ENCODE measurements around the gene ZNF652. TPM values are rescaled to one million over a fixed set of nuclear protein-coding genes. Genes with fewer than 3 reads are reported as not detected.

The ZNF652 gene
- total RNA-seq (17.8 TPM), polyA plus RNA-seq (32.0 TPM)
- long read RNA-seq, donor 1 = 0 reads
- long read RNA-seq, donor 2 = 0 reads
- long read RNA-seq, donor 3 = 0 reads
- long read RNA-seq, donor 4 = 0 reads
- long read RNA-seq, donor 5, full-length matches to known transcripts = 1 of 1 reads
- long read RNA-seq, donor 5, partial matches to known transcripts = 0 of 1 reads
- long read RNA-seq, donor 5, other reads (novel, unspliced or antisense) = 0 of 1 reads
- long read RNA-seq, donor 6 = 0 reads
- long read RNA-seq, donor 7 = 0 reads
- long read RNA-seq, donor 8 = 0 reads
- long read RNA-seq, donor 9, full-length matches to known transcripts = 1 of 1 reads
- long read RNA-seq, donor 9, partial matches to known transcripts = 0 of 1 reads
- long read RNA-seq, donor 9, other reads (novel, unspliced or antisense) = 0 of 1 reads
- long read RNA-seq, donor 10 = 0 reads

GRCh38 chr17:49361902-49362722, at the start of gene ZNF652:
Gene ZNF652, minus strand, starts transcription at chr17:49362250. Its CDS starts 44,525 bp downstream, at chr17:49317725.
- Histone ChIP-seq H3K27me3 (ENCODE audit: control insufficient read depth in 2 of 2, insufficient read depth in 1 of 2, low read length in 1 of 2) (no peaks in the 10 kb centered on the region), H3K36me3 (ENCODE audit: control insufficient read depth in 2 of 2, insufficient read depth in 2 of 2, low read length in 1 of 2) (peaks cover 0 to 2% of the 10 kb centered on the region in 2 donors), H3K4me1 (ENCODE audit: control insufficient read depth in 2 of 2, insufficient read depth in 2 of 2, low read length in 2 of 2) (peaks cover 30 to 45% of the 10 kb centered on the region in 2 donors), H3K4me3 (ENCODE audit: low read length in 2 of 2) (peak within 1 kb of the TSS; percentile 75 to 87), H3K9me3 (ENCODE audit: control insufficient read depth in 2 of 2, insufficient read depth in 1 of 2, low read length in 1 of 2) (no peaks in the 10 kb centered on the region), H3K27ac (ENCODE audit: low read depth in 1 of 2, low read length in 1 of 2) (peak within 1 kb of the TSS; percentile 95 to 99)
- DNase-seq (ENCODE audit: low read depth in 6 of 9, low spot score in 9 of 9) = peak; percentile 78 to 98 (median 93)
- WGBS = under 1% methylated on average over 106 of the region's 106 CpGs

- Histone ChIP-seq H3K4me1 (ENCODE audit: control insufficient read depth in 2 of 2, insufficient read depth in 2 of 2, low read length in 2 of 2) (peaks cover 18 to 28% of the 10 kb centered on the region in 2 donors), H3K27me3 (ENCODE audit: control insufficient read depth in 2 of 2, insufficient read depth in 1 of 2, low read length in 1 of 2) (no peaks in the 10 kb centered on the region), H3K27ac (ENCODE audit: low read depth in 1 of 2, low read length in 1 of 2) (no peak overlapping the region), H3K36me3 (ENCODE audit: control insufficient read depth in 2 of 2, insufficient read depth in 2 of 2, low read length in 1 of 2) (peaks cover 53 to 71% of the 10 kb centered on the region in 2 donors), H3K4me3 (ENCODE audit: low read length in 2 of 2) (no peak overlapping the region), H3K9me3 (ENCODE audit: control insufficient read depth in 2 of 2, insufficient read depth in 1 of 2, low read length in 1 of 2) (no peaks in the 10 kb centered on the region)
- 57% methylated on average over 14 of the region's 14 CpGs for WGBS
- DNase-seq (ENCODE audit: low read depth in 6 of 9, low spot score in 9 of 9) = no peak
These were observed 47.0 kb upstream of the ZNF652 start for GRCh38 chr17:49409066-49409465.

GRCh38 chr17:49407981-49408501, 46.0 kb upstream of the ZNF652 start:
- H3K9me3 ChIP-seq (ENCODE audit: control insufficient read depth in 2 of 2, insufficient read depth in 1 of 2, low read length in 1 of 2) = no peaks in the 10 kb centered on the region
- H3K4me3 ChIP-seq (ENCODE audit: low read length in 2 of 2) = no peak overlapping the region
- no peaks in the 10 kb centered on the region for H3K27me3 ChIP-seq (ENCODE audit: control insufficient read depth in 2 of 2, insufficient read depth in 1 of 2, low read length in 1 of 2)
- peak; percentile 48 to 86 (median 74) for DNase-seq (ENCODE audit: low read depth in 6 of 9, low spot score in 9 of 9)
- H3K27ac ChIP-seq (ENCODE audit: low read depth in 1 of 2, low read length in 1 of 2) = no peak overlapping the region
- 13% methylated on average over 9 of the region's 9 CpGs for whole genome bisulfite sequencing
- peaks cover 25 to 32% of the 10 kb centered on the region in 2 donors for H3K4me1 ChIP-seq (ENCODE audit: control insufficient read depth in 2 of 2, insufficient read depth in 2 of 2, low read length in 2 of 2)
- H3K36me3 ChIP-seq (ENCODE audit: control insufficient read depth in 2 of 2, insufficient read depth in 2 of 2, low read length in 1 of 2) = peaks cover 55 to 74% of the 10 kb centered on the region in 2 donors

- Histone ChIP-seq H3K9me3 (ENCODE audit: control insufficient read depth in 2 of 2, insufficient read depth in 1 of 2, low read length in 1 of 2) (no peaks in the 10 kb centered on the region), H3K4me1 (ENCODE audit: control insufficient read depth in 2 of 2, insufficient read depth in 2 of 2, low read length in 2 of 2) (peaks cover 33 to 42% of the 10 kb centered on the region in 2 donors), H3K27me3 (ENCODE audit: control insufficient read depth in 2 of 2, insufficient read depth in 1 of 2, low read length in 1 of 2) (no peaks in the 10 kb centered on the region), H3K36me3 (ENCODE audit: control insufficient read depth in 2 of 2, insufficient read depth in 2 of 2, low read length in 1 of 2) (peaks cover 47 to 64% of the 10 kb centered on the region in 2 donors), H3K27ac (ENCODE audit: low read depth in 1 of 2, low read length in 1 of 2) (no peak overlapping the region), H3K4me3 (ENCODE audit: low read length in 2 of 2) (no peak overlapping the region)
- no peak for DNase-seq (ENCODE audit: low read depth in 6 of 9, low spot score in 9 of 9)
- 96% methylated on average over 9 of the region's 9 CpGs for WGBS
These were observed 45.0 kb upstream of the ZNF652 start for GRCh38 chr17:49407086-49407485.

GRCh38 chr17:49406421-49407061, 44.5 kb upstream of the ZNF652 start:
- Histone ChIP-seq H3K27ac (ENCODE audit: low read depth in 1 of 2, low read length in 1 of 2) (no peak overlapping the region), H3K27me3 (ENCODE audit: control insufficient read depth in 2 of 2, insufficient read depth in 1 of 2, low read length in 1 of 2) (no peaks in the 10 kb centered on the region), H3K9me3 (ENCODE audit: control insufficient read depth in 2 of 2, insufficient read depth in 1 of 2, low read length in 1 of 2) (no peaks in the 10 kb centered on the region), H3K4me1 (ENCODE audit: control insufficient read depth in 2 of 2, insufficient read depth in 2 of 2, low read length in 2 of 2) (peaks cover 36 to 47% of the 10 kb centered on the region in 2 donors), H3K4me3 (ENCODE audit: low read length in 2 of 2) (no peak overlapping the region), H3K36me3 (ENCODE audit: control insufficient read depth in 2 of 2, insufficient read depth in 2 of 2, low read length in 1 of 2) (peaks cover 46 to 59% of the 10 kb centered on the region in 2 donors)
- no peak for DNase-seq (ENCODE audit: low read depth in 6 of 9, low spot score in 9 of 9)
- WGBS = 77% methylated on average over 9 of the region's 9 CpGs

- DNase-seq (ENCODE audit: low read depth in 6 of 9, low spot score in 9 of 9) = no peak
- no peaks in the 10 kb centered on the region for H3K9me3 ChIP-seq (ENCODE audit: control insufficient read depth in 2 of 2, insufficient read depth in 1 of 2, low read length in 1 of 2)
- H3K4me3 ChIP-seq (ENCODE audit: low read length in 2 of 2) = no peak overlapping the region
- WGBS = 96% methylated on average over 14 of the region's 14 CpGs
- no peaks in the 10 kb centered on the region for H3K27me3 ChIP-seq (ENCODE audit: control insufficient read depth in 2 of 2, insufficient read depth in 1 of 2, low read length in 1 of 2)
- peaks cover 36 to 49% of the 10 kb centered on the region in 2 donors for H3K4me1 ChIP-seq (ENCODE audit: control insufficient read depth in 2 of 2, insufficient read depth in 2 of 2, low read length in 2 of 2)
- peaks cover 32 to 48% of the 10 kb centered on the region in 2 donors for H3K36me3 ChIP-seq (ENCODE audit: control insufficient read depth in 2 of 2, insufficient read depth in 2 of 2, low read length in 1 of 2)
- H3K27ac ChIP-seq (ENCODE audit: low read depth in 1 of 2, low read length in 1 of 2) = no peak overlapping the region
These were observed 42.9 kb upstream of the ZNF652 start for GRCh38 chr17:49404906-49405305.

- H3K36me3 ChIP-seq (ENCODE audit: control insufficient read depth in 2 of 2, insufficient read depth in 2 of 2, low read length in 1 of 2) = peaks cover 32 to 47% of the 10 kb centered on the region in 2 donors
- peaks cover 36 to 49% of the 10 kb centered on the region in 2 donors for H3K4me1 ChIP-seq (ENCODE audit: control insufficient read depth in 2 of 2, insufficient read depth in 2 of 2, low read length in 2 of 2)
- no peak overlapping the region for H3K4me3 ChIP-seq (ENCODE audit: low read length in 2 of 2)
- peak overlapping the region; percentile 15 to 55 for H3K27ac ChIP-seq (ENCODE audit: low read depth in 1 of 2, low read length in 1 of 2)
- WGBS = 12% methylated on average over 12 of the region's 12 CpGs
- H3K9me3 ChIP-seq (ENCODE audit: control insufficient read depth in 2 of 2, insufficient read depth in 1 of 2, low read length in 1 of 2) = no peaks in the 10 kb centered on the region
- DNase-seq (ENCODE audit: low read depth in 6 of 9, low spot score in 9 of 9) = peak in 4 of 9 donors; percentile 38 to 72 (median 53)
- no peaks in the 10 kb centered on the region for H3K27me3 ChIP-seq (ENCODE audit: control insufficient read depth in 2 of 2, insufficient read depth in 1 of 2, low read length in 1 of 2)
These were observed 42.3 kb upstream of the ZNF652 start for GRCh38 chr17:49404361-49404760.

- Histone ChIP-seq H3K4me1 (ENCODE audit: control insufficient read depth in 2 of 2, insufficient read depth in 2 of 2, low read length in 2 of 2) (peaks cover 33 to 45% of the 10 kb centered on the region in 2 donors), H3K27ac (ENCODE audit: low read depth in 1 of 2, low read length in 1 of 2) (peak overlapping the region; percentile 55 to 77), H3K4me3 (ENCODE audit: low read length in 2 of 2) (no peak overlapping the region), H3K9me3 (ENCODE audit: control insufficient read depth in 2 of 2, insufficient read depth in 1 of 2, low read length in 1 of 2) (no peaks in the 10 kb centered on the region), H3K36me3 (ENCODE audit: control insufficient read depth in 2 of 2, insufficient read depth in 2 of 2, low read length in 1 of 2) (peaks cover 25 to 41% of the 10 kb centered on the region in 2 donors), H3K27me3 (ENCODE audit: control insufficient read depth in 2 of 2, insufficient read depth in 1 of 2, low read length in 1 of 2) (no peaks in the 10 kb centered on the region)
- WGBS = 36% methylated on average over 10 of the region's 10 CpGs
- no peak for DNase-seq (ENCODE audit: low read depth in 6 of 9, low spot score in 9 of 9)
These were observed 41.7 kb upstream of the ZNF652 start for GRCh38 chr17:49403514-49404289.

All from thymus (tissue), 14 donors.